Type B pancreatic cell (in vitro differentiated cells): ENCODE data around the gene KIFC3. TPM values are rescaled to one million over a fixed set of nuclear protein-coding genes. Genes with fewer than 3 reads are reported as not detected.

Source experiments
- DNase-seq: peaks from one replicate; pipeline ENCODE4 v3.0.0; 2021; ENCODE audit warnings: mixed read lengths; ENCODE audit not compliant: unreplicated experiment; ENCODE audit errors: extremely low spot score
- H3K27ac Mint-ChIP-seq: 2 replicates; pipeline ENCODE4 v1.8.0; 2021; ENCODE audit warnings: mild to moderate bottlenecking, mixed read lengths
- H3K27me3 Mint-ChIP-seq: 2 replicates; pipeline ENCODE4 v1.8.0; 2021; ENCODE audit warnings: mixed read lengths
- H3K36me3 Mint-ChIP-seq: 2 replicates; pipeline ENCODE4 v1.8.0; 2021; ENCODE audit warnings: mixed read lengths
- H3K4me1 Mint-ChIP-seq: one replicate; pipeline ENCODE4 v1.8.0; 2021; ENCODE audit warnings: mixed read lengths; ENCODE audit not compliant: unreplicated experiment
- H3K4me3 Mint-ChIP-seq: 2 replicates; pipeline ENCODE4 v1.8.0; 2021; ENCODE audit warnings: mild to moderate bottlenecking, mixed read lengths
- H3K9me3 Mint-ChIP-seq: 2 replicates; pipeline ENCODE4 v1.8.0; 2021; ENCODE audit warnings: mixed read lengths
- CTCF ChIP-seq: fragments of 200-600 bp; sonication (generic); conservative IDR thresholded peaks from 2 replicates; pipeline ENCODE4 v1.5.0; 2021; ENCODE audit warnings: antibody characterized with exemption, mild to moderate bottlenecking
- total RNA-seq: library from RNA; stranded (reverse); gene quantifications from 2 replicates; pipeline ENCODE4 v1.2.1, GENCODE V29; 2021; ENCODE audit warnings: low replicate concordance

KIFC3 gene
- total RNA-seq, 1 donor from 2014 or later: 27.3 TPM

GRCh38 chr16:57844416-57845030, 42.2 kb upstream of the KIFC3 start:
- Mint-ChIP-seq H3K27ac (no peak overlapping the region), H3K4me3 (no peak overlapping the region), H3K27me3 (peaks cover 23% of the 10 kb centered on the region), H3K4me1 (peaks cover 11% of the 10 kb centered on the region), H3K36me3 (no peaks in the 10 kb centered on the region), H3K9me3 (no peaks in the 10 kb centered on the region)
- no peak for DNase-seq
- no peak for TF ChIP-seq CTCF

- Mint-ChIP-seq H3K36me3 (no peaks in the 10 kb centered on the region), H3K4me1 (peaks cover 11% of the 10 kb centered on the region), H3K27ac (no peak overlapping the region), H3K9me3 (no peaks in the 10 kb centered on the region), H3K27me3 (peaks cover 23% of the 10 kb centered on the region), H3K4me3 (no peak overlapping the region)
- DNase-seq: no peak
- TF ChIP-seq CTCF: no peak
Observed at GRCh38 chr16:57843400-57843799, 41.1 kb upstream of the KIFC3 start.

- H3K27me3 Mint-ChIP-seq: peaks cover 22% of the 10 kb centered on the region
- no peaks in the 10 kb centered on the region for H3K9me3 Mint-ChIP-seq
- H3K4me1 Mint-ChIP-seq: peaks cover 17% of the 10 kb centered on the region
- no peak overlapping the region for H3K27ac Mint-ChIP-seq
- no peak for DNase-seq
- H3K36me3 Mint-ChIP-seq: no peaks in the 10 kb centered on the region
- no peak for TF ChIP-seq CTCF
- no peak overlapping the region for H3K4me3 Mint-ChIP-seq
Observed at GRCh38 chr16:57842601-57843000, 40.3 kb upstream of the KIFC3 start.

- Mint-ChIP-seq H3K36me3 (no peaks in the 10 kb centered on the region), H3K4me3 (no peak overlapping the region), H3K27ac (no peak overlapping the region), H3K27me3 (peaks cover 10% of the 10 kb centered on the region), H3K9me3 (no peaks in the 10 kb centered on the region), H3K4me1 (peaks cover 11% of the 10 kb centered on the region)
- no peak for DNase-seq
- no peak for TF ChIP-seq CTCF
Observed at GRCh38 chr16:57840833-57841232, 38.5 kb upstream of the KIFC3 start.

- Mint-ChIP-seq H3K4me1 (peaks cover 11% of the 10 kb centered on the region), H3K27me3 (no peaks in the 10 kb centered on the region), H3K36me3 (no peaks in the 10 kb centered on the region), H3K27ac (peak overlapping the region; percentile 44), H3K4me3 (no peak overlapping the region), H3K9me3 (no peaks in the 10 kb centered on the region)
- TF ChIP-seq CTCF: no peak
- no peak for DNase-seq
Observed at GRCh38 chr16:57838161-57838560, 35.9 kb upstream of the KIFC3 start.
